HUES48 (cell line): Measurements from ENCODE around the gene WDFY2.

ENCODE experiments used
- H3K27ac ChIP-seq: one replicate; pipeline ENCODE4 v1.7.0; 2013; ENCODE audit warnings: low read depth, low read length, inconsistent platforms
- H3K27me3 ChIP-seq: 2 replicates; pipeline ENCODE4 v1.6.1; 2013; ENCODE audit warnings: mild to moderate bottlenecking, low read length; ENCODE audit not compliant: control insufficient read depth, insufficient read depth
- H3K36me3 ChIP-seq: 2 replicates; pipeline ENCODE4 v1.6.1; 2013; ENCODE audit warnings: low read length; ENCODE audit not compliant: control insufficient read depth, insufficient read depth
- H3K4me1 ChIP-seq: 2 replicates; pipeline ENCODE4 v1.6.1; 2013; ENCODE audit warnings: mild to moderate bottlenecking, low read length; ENCODE audit not compliant: control insufficient read depth, insufficient read depth
- H3K4me3 ChIP-seq: 2 replicates; pipeline ENCODE4 v1.5.1; 2013; ENCODE audit warnings: mild to moderate bottlenecking, low read depth, low read length
- H3K9ac ChIP-seq: 2 replicates; pipeline ENCODE4 v1.6.1; 2013; ENCODE audit warnings: mild to moderate bottlenecking, low read depth, low read length, moderate library complexity
- H3K9me3 ChIP-seq: 2 replicates; pipeline ENCODE4 v1.6.1; 2013; ENCODE audit warnings: low read length; ENCODE audit not compliant: control insufficient read depth, insufficient read depth

Gene WDFY2

GRCh38 chr13:51605698-51606097 lies 21.4 kb downstream of the WDFY2 start:
- Histone ChIP-seq H3K9me3 (no peaks in the 10 kb centered on the region), H3K4me3 (no peak overlapping the region), H3K4me1 (peaks cover 9% of the 10 kb centered on the region), H3K27ac (no peak overlapping the region), H3K27me3 (no peaks in the 10 kb centered on the region), H3K36me3 (0 out of 2 replicates have a peak, but pooled peaks cover 6% of the 10 kb centered on the region), H3K9ac (no peak overlapping the region)

- Histone ChIP-seq H3K27me3 (no peaks in the 10 kb centered on the region), H3K36me3 (0 out of 2 replicates have a peak, but pooled peaks cover 5% of the 10 kb centered on the region), H3K9ac (no peak overlapping the region), H3K4me3 (no peak overlapping the region), H3K27ac (no peak overlapping the region), H3K9me3 (no peaks in the 10 kb centered on the region), H3K4me1 (peaks cover 16% of the 10 kb centered on the region)
Observed at GRCh38 chr13:51607165-51607564, 22.9 kb downstream of the WDFY2 start.

GRCh38 chr13:51608857-51609406 lies 24.7 kb downstream of the WDFY2 start:
- peaks cover 24% of the 10 kb centered on the region for H3K4me1 ChIP-seq
- H3K27ac ChIP-seq: no peak overlapping the region
- no peak overlapping the region for H3K4me3 ChIP-seq
- no peaks in the 10 kb centered on the region for H3K27me3 ChIP-seq
- H3K36me3 ChIP-seq: no peaks in the 10 kb centered on the region
- H3K9ac ChIP-seq: no peak overlapping the region
- no peaks in the 10 kb centered on the region for H3K9me3 ChIP-seq

- Histone ChIP-seq H3K9me3 (no peaks in the 10 kb centered on the region), H3K27ac (no peak overlapping the region), H3K4me1 (peaks cover 45% of the 10 kb centered on the region), H3K27me3 (no peaks in the 10 kb centered on the region), H3K36me3 (no peaks in the 10 kb centered on the region), H3K9ac (no peak overlapping the region), H3K4me3 (no peak overlapping the region)
Observed at GRCh38 chr13:51612867-51613266, 28.6 kb downstream of the WDFY2 start.

GRCh38 chr13:51613535-51613934 lies 29.3 kb downstream of the WDFY2 start:
- no peak overlapping the region for H3K27ac ChIP-seq
- no peaks in the 10 kb centered on the region for H3K9me3 ChIP-seq
- no peak overlapping the region for H3K4me3 ChIP-seq
- H3K9ac ChIP-seq: no peak overlapping the region
- H3K4me1 ChIP-seq: peaks cover 52% of the 10 kb centered on the region
- no peaks in the 10 kb centered on the region for H3K27me3 ChIP-seq
- no peaks in the 10 kb centered on the region for H3K36me3 ChIP-seq

GRCh38 chr13:51614350-51614786 lies 30.1 kb downstream of the WDFY2 start:
- Histone ChIP-seq H3K36me3 (peaks cover under 1% of the 10 kb centered on the region; the same call in 1 of the 2 replicates), H3K4me3 (no peak overlapping the region), H3K27me3 (no peaks in the 10 kb centered on the region), H3K9ac (no peak overlapping the region), H3K9me3 (no peaks in the 10 kb centered on the region), H3K4me1 (peaks cover 53% of the 10 kb centered on the region), H3K27ac (no peak overlapping the region)

- Histone ChIP-seq H3K4me1 (peaks cover 58% of the 10 kb centered on the region), H3K27ac (no peak overlapping the region), H3K27me3 (no peaks in the 10 kb centered on the region), H3K36me3 (peaks cover 3% of the 10 kb centered on the region; the same call in 1 of the 2 replicates), H3K4me3 (no peak overlapping the region), H3K9ac (no peak overlapping the region), H3K9me3 (no peaks in the 10 kb centered on the region)
Observed at GRCh38 chr13:51618626-51619025, 34.4 kb downstream of the WDFY2 start.

GRCh38 chr13:51619614-51620013 lies 35.4 kb downstream of the WDFY2 start:
- no peak overlapping the region for H3K27ac ChIP-seq
- H3K27me3 ChIP-seq: no peaks in the 10 kb centered on the region

GRCh38 chr13:51620165-51620983 lies 36.1 kb downstream of the WDFY2 start:
- no peak overlapping the region for H3K27ac ChIP-seq
- peaks cover 3% of the 10 kb centered on the region; the same call in 1 of the 2 replicates for H3K36me3 ChIP-seq
- H3K4me1 ChIP-seq: peaks cover 56% of the 10 kb centered on the region
- H3K4me3 ChIP-seq: no peak overlapping the region
- no peaks in the 10 kb centered on the region for H3K27me3 ChIP-seq
- H3K9me3 ChIP-seq: no peaks in the 10 kb centered on the region
- H3K9ac ChIP-seq: no peak overlapping the region

More at GRCh38 chr13:51619614-51620013, 35.4 kb downstream of the WDFY2 start:
- H3K4me3 ChIP-seq: no peak overlapping the region
- no peaks in the 10 kb centered on the region for H3K9me3 ChIP-seq
- H3K4me1 ChIP-seq: peaks cover 56% of the 10 kb centered on the region
- no peak overlapping the region for H3K9ac ChIP-seq
- H3K36me3 ChIP-seq: peaks cover 3% of the 10 kb centered on the region; the same call in 1 of the 2 replicates

- H3K9ac ChIP-seq: no peak overlapping the region
- no peak overlapping the region for H3K27ac ChIP-seq
- no peak overlapping the region for H3K4me3 ChIP-seq
- H3K27me3 ChIP-seq: no peaks in the 10 kb centered on the region
- H3K9me3 ChIP-seq: no peaks in the 10 kb centered on the region
- H3K36me3 ChIP-seq: peaks cover 3% of the 10 kb centered on the region; the same call in 1 of the 2 replicates
- H3K4me1 ChIP-seq: peaks cover 52% of the 10 kb centered on the region
Observed at GRCh38 chr13:51621602-51622001, 37.3 kb downstream of the WDFY2 start.

- no peak overlapping the region for H3K4me3 ChIP-seq
- H3K36me3 ChIP-seq: peaks cover 3% of the 10 kb centered on the region; the same call in 1 of the 2 replicates
- peaks cover 34% of the 10 kb centered on the region for H3K4me1 ChIP-seq
- no peaks in the 10 kb centered on the region for H3K27me3 ChIP-seq
- H3K9ac ChIP-seq: no peak overlapping the region
- H3K27ac ChIP-seq: no peak overlapping the region
- no peaks in the 10 kb centered on the region for H3K9me3 ChIP-seq
Observed at GRCh38 chr13:51623473-51623872, 39.2 kb downstream of the WDFY2 start.
